Hindlimb muscle (tissue), 1 donor: ENCODE data around the gene AIG1. TPM values are rescaled to one million over a fixed set of nuclear protein-coding genes. Genes with fewer than 3 reads are reported as not detected.

ENCODE experiments used
- DNase-seq: peaks from one replicate; pipeline ENCODE4 v3.0.0-alpha.2; 2013
- polyA plus RNA-seq: library from polyadenylated mRNA; unstranded; fragments of 120-200 nt; gene quantifications from one replicate; pipeline ENCODE4 v1.2.1, GENCODE V29; 2013; ENCODE audit not compliant: insufficient read length

Gene AIG1
- polyA plus RNA-seq, 1 donor = 35.9 TPM

DNA sequence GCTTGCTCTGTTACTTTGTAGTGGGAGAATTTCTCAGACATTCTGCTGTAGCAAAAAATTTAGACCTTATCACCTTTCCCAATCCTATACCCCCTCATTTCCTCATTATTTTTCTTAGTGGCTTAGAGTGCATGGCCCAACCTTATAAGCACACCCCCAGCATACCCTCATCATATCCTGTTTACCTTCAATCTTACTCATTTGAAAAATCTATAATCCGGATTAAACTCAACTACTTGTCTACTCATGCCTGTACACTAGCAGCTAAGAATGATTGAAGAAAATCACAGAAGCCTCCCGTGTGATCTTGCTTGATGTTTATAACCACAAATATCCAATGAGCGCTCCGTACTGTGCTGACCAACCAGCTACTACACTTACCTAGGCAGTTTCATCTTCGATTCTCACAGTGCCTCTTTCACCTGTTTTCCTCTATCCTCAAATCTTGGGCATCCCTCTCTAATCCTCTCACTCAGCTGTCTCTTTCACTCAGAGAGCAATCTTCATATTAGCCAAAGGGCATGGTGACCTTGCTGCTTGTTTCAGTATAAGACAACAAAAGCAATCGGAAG is 36.6 kb downstream of the AIG1 start:
- DNase-seq = no peak

DNA sequence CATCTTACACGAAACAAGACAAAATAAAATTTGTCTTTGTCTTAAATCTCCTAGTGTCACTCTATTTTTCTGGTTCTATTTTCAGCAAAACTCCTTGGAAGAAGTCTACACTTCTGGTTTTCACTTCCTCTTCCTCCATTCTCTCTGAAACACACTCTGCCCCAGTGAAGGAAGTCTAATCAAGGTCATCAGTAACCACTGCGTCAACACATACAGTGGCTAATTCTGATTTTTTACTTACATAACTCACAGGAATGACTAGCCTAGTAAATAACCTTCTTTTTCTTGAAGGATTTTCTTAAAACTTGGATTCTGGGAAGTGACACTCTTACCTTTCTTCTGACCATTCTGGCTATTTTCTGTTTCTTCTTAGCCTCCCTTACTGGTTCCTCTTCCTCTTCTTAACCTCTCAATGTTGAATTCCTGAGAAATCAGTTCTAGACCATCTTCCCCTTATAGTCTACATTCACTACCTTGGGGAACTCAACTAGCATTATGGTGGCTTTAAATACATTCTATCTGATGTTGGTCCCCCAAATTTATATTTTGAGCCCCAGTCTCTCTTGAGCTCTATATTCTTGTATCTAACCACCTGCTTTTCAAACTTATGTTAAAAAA is 37.5 kb downstream of the AIG1 start:
- DNase-seq = no peak

DNA sequence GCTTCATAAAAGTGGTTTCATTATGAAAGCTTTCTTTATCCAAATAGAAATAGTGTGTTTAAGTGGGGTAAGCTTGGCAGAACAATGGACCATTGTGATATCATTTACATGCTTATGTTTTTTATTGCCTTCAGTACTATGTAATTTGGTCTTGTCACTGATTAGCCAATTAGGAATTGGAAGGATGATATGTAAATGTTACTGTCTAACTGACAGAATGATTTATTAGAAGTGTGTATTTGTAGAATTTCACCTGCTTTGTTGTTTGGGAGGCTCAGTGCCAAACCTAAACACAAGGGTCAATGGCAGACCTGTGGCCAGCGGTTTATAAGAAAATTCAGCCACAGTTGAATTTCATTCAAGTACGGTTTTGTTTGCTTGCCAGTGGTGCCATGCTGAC is 39.0 kb downstream of the AIG1 start:
- no peak for DNase-seq

GRCh38 chr6:143100429-143100828 is 39.7 kb downstream of the AIG1 start:
- DNase-seq = no peak

DNA sequence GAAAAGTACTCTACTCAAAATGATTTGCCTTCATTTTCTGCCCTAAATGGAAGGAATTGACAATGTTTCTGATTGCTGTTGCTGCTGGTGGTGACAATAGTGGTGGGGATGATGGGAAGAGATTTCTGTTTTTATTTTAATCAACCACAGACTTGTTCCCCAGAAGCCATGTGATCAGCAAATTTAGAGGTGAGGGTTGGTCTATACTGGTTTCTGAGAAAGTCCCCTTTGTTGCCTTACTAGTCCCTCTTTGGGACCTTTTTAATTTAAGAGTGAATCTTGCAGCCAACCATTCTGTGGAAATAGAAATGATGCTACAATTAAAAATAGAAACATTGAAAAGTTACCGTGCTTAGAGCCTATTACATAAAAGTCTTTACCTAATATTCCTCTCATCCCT is 43.2 kb downstream of the AIG1 start:
- DNase-seq = no peak

DNA sequence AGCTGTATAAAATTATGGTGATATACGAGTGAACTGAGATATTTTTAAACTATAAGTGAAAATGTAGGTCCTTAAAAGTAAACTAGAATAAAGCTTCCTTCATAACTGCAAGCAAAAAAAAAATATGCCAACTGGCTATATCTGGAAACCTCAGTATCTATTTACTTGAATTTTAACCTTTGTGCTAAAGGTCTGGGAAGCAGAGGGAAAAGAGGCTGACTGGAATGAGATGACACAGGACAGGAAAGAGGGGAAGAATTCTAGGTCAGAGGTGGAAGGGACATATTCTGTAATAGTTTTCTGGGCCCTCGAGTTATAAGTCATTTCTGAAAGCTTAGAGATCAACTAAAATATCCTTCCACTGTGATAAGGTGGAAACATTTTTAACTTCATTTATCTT is 46.8 kb downstream of the AIG1 start:
- no peak for DNase-seq

DNA sequence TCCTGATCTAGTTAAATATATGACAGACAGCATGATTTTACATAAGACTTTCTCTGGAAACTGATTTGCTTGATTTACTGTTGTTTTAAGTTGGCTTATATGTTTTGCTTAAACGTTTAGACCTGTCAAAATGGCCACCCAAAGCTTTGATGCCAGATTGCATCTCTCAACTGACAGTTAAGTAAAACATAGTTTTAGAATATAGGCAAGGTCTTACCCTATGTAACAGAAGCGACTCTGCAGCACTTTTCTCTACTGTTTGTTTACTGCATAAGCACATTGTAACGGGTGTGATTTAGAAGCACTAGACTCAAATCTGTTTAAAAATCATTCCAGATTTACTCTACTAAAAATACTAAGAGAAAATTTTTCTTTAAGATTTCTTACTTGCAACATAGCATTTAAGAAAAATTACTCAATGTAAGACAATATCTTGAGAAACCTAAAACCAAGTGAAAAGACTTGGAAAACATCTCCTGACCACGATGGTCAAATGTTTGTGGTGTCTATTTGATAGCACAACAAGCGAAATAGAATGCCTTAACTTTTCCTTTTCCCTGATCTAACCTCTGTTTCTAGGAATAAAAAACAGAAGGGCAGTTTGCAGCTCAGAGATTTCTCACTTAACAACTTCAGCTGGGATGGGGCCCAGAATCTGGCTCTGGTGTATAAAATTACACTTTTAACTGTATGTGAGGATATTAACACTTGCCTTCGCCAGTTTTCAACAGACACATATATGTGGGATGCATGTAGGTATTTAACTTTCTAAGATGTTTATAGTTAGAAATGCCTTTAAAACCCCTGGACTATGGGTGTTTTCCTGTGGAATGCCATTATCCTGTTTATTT is 47.4 kb downstream of the AIG1 start:
- DNase-seq = no peak

- no peak for DNase-seq
These were observed 48.5 kb downstream of the AIG1 start for GRCh38 chr6:143109196-143109595.

DNA sequence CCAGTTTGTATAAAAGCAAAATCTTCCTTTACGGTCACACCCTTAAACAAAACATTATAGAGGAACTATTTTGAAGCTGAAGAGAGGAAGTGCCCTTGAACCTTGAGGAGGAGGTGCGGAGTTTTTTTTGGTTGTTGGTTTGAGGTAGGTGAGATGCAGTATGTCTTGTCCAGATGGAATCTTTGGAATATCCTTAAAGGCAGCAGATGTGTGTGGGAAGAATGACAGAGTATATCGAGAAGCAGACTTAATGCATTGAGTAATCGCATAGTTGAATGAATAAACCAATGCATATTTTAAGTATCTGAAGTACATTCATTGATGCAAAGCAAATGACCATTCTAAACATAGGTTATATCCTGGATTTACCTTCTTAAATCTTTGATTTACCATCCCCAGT is 49.9 kb downstream of the AIG1 start:
- no peak for DNase-seq

GRCh38 chr6:143110996-143111395 is 50.3 kb downstream of the AIG1 start:
- DNase-seq = no peak

DNA sequence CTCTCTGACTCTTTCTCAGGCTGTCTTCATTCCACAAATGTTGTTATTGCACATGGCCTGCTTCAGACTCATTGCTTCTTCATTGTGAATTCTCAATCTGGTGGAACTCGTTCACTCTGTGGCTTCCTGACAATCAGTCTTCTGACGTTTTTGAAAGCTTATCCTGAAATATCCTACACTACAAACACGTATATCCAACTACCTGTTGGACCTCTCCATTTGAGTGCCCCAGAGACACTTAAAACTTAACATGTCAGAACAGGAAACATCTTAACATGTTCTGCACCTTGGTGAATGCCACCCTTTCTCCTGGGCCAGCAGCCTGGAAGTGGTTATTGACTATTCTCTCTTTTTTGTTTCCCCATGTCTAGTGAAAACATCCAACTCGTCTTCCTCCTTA is 50.8 kb downstream of the AIG1 start:
- DNase-seq = no peak

GRCh38 chr6:143112084-143112768 is 51.5 kb downstream of the AIG1 start:
- DNase-seq = no peak

DNA sequence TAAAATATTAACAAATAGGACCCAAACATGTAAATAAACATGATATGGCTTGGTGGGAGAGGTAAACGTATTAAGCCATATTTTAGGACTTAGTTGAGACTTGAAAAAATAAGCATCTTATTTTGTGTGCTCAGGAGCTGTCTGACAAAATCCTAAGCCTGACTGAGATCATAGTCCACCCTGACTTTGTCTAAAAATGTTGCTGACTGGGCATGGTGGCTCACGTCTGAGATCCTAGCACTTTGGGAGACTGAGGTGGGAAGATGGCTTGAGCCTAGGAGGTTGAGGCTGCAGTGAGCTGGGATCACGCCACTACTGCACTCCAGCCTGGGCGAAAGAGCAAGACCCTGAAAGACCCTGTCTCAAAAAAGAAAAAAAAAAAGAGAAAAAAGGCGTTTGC is 52.1 kb downstream of the AIG1 start:
- no peak for DNase-seq

DNA sequence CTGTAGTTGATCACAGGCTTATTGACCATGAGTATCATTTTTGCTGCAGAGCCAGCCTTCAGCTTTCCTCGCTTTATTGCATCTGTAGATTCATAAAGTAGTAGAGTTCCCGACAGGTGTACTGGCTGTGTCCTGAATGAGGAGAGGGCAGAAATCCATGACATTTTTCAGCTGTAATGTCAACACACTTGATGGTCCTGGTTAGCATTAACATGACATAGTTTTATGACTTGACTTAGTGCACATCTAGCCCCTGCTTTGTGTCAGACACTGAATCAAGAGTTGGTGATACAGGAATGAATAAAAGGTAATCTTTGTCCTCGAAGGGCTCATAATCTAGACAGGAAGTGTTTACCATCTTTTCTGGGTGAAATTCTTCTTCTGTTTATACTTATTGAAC is 55.0 kb downstream of the AIG1 start:
- DNase-seq = no peak

DNA sequence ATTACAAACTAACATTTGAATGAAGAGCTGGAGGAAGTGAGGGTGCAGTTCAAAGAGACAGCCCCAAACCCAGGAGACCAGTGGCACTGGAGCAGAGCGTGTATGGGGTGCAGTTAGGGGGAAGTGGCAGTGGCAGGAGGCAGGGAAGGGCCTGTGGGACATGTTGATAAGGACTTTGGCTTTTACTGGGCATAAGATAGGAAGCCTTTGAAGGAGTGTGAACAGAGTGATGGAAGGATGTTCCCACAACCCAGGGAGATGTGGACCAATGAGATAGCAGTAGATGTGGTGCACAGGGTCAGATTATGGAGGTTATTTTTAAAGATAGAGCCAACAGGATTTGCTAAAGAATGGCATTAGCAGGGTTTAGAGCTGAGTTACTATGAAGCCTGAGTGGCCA is 56.4 kb downstream of the AIG1 start:
- no peak for DNase-seq

DNA sequence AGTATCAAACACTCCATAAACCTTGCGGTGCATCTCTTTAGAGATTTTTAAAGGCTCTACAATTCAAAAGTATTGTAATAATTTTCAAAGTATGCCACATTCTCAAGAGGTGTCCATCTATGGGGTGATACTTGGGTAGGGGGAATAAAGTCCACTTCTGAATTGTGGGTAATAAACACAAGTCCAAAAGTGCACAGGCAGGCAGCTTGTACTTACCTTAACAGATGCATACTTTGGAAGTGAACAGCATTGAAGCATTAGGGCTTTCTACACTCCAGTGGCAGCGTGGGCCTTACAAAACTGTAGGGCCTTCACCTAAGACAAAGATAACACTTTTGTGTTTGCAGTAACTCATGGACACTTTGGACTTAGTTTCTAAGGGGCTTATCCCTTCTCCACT is 58.6 kb downstream of the AIG1 start:
- no peak for DNase-seq

GRCh38 chr6:143123081-143123480 is 62.4 kb downstream of the AIG1 start:
- no peak for DNase-seq

GRCh38 chr6:143123941-143124340 is 63.3 kb downstream of the AIG1 start:
- no peak for DNase-seq

- no peak for DNase-seq
These were observed 64.8 kb downstream of the AIG1 start for GRCh38 chr6:143125455-143125854.

DNA sequence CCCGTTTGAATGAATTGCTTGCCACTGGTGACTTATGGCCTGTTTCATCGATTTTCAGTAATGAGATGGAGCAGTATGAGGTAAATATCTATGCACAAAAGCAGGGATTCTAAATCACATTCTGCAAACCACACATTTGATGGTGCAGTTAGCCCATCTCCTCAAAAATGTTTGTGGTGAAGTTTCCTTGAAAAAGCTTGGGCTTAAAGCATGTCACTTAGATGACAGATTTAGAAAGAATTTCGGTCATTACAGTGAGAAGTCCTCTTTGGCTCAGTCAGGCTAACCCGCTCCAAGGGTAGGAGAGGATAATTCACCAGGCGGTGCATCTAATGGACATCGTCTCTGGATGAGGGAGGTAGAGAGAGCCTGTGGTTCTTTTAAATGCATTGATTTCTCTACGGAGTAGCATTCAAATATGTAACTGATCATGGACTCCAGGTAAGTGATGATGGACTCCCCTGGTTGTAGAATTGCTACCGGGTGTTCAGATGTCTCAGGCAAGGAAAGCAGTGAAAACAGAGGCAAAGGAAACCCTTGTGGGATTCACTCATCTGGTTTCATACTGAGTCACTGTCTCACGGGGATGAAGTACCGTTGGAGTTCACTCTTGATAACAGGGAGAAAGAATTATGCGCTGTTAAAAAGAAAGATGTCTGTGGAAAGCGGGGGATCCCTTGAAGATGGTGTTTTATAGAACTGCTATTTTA is 65.3 kb downstream of the AIG1 start:
- DNase-seq = no peak

- DNase-seq = no peak
These were observed 65.9 kb downstream of the AIG1 start for GRCh38 chr6:143126574-143126941.

GRCh38 chr6:143127941-143128680 is 67.4 kb downstream of the AIG1 start:
- DNase-seq = no peak
